Measurements from ENCODE around the gene TAPT1.

The TAPT1 gene

GRCh38 chr4:16248605-16249004 lies 22.3 kb upstream of the TAPT1 start:
- Histone ChIP-seq H3K36me3 (ENCODE audit: control insufficient read depth in 1 of 2, insufficient read depth in 2 of 2, low read length in 2 of 2) (peaks cover 0 to 3% of the 10 kb centered on the region in 2 donors), H3K4me3 (ENCODE audit: low read depth in 1 of 2, low read length in 2 of 2) (no peak overlapping the region), H3K9ac (ENCODE audit: low read depth in 1 of 2, low read length in 2 of 2) (no peak overlapping the region), H3K27ac (ENCODE audit: low read depth, low read length) (no peak overlapping the region), H3K9me3 (ENCODE audit: control insufficient read depth in 1 of 2, low read length in 2 of 2) (no peaks in the 10 kb centered on the region), H3K4me1 (ENCODE audit: control insufficient read depth in 1 of 2, insufficient read depth in 2 of 2, low read length in 2 of 2) (peaks cover 4 to 8% of the 10 kb centered on the region in 2 donors), H3K27me3 (ENCODE audit: control insufficient read depth in 1 of 2, insufficient read depth in 2 of 2, low read length in 2 of 2) (no peaks in the 10 kb centered on the region)

- Histone ChIP-seq H3K36me3 (ENCODE audit: control insufficient read depth in 1 of 2, insufficient read depth in 2 of 2, low read length in 2 of 2) (no peaks in the 10 kb centered on the region), H3K27me3 (ENCODE audit: control insufficient read depth in 1 of 2, insufficient read depth in 2 of 2, low read length in 2 of 2) (no peaks in the 10 kb centered on the region), H3K27ac (ENCODE audit: low read depth, low read length) (no peak overlapping the region), H3K4me1 (ENCODE audit: control insufficient read depth in 1 of 2, insufficient read depth in 2 of 2, low read length in 2 of 2) (no peaks in the 10 kb centered on the region), H3K9ac (ENCODE audit: low read depth in 1 of 2, low read length in 2 of 2) (no peak overlapping the region), H3K4me3 (ENCODE audit: low read depth in 1 of 2, low read length in 2 of 2) (no peak overlapping the region), H3K9me3 (ENCODE audit: control insufficient read depth in 1 of 2, low read length in 2 of 2) (no peaks in the 10 kb centered on the region)
Observed at GRCh38 chr4:16245241-16245640, 19.0 kb upstream of the TAPT1 start.

GRCh38 chr4:16243285-16243684 lies 17.0 kb upstream of the TAPT1 start:
- Histone ChIP-seq H3K9me3 (ENCODE audit: control insufficient read depth in 1 of 2, low read length in 2 of 2) (no peaks in the 10 kb centered on the region), H3K27me3 (ENCODE audit: control insufficient read depth in 1 of 2, insufficient read depth in 2 of 2, low read length in 2 of 2) (no peaks in the 10 kb centered on the region), H3K9ac (ENCODE audit: low read depth in 1 of 2, low read length in 2 of 2) (no peak overlapping the region), H3K27ac (ENCODE audit: low read depth, low read length) (no peak overlapping the region), H3K4me1 (ENCODE audit: control insufficient read depth in 1 of 2, insufficient read depth in 2 of 2, low read length in 2 of 2) (no peaks in the 10 kb centered on the region), H3K36me3 (ENCODE audit: control insufficient read depth in 1 of 2, insufficient read depth in 2 of 2, low read length in 2 of 2) (no peaks in the 10 kb centered on the region), H3K4me3 (ENCODE audit: low read depth in 1 of 2, low read length in 2 of 2) (no peak overlapping the region)

- H3K4me3 ChIP-seq (ENCODE audit: low read depth in 1 of 2, low read length in 2 of 2) = no peak overlapping the region
- H3K9me3 ChIP-seq (ENCODE audit: control insufficient read depth in 1 of 2, low read length in 2 of 2) = no peaks in the 10 kb centered on the region
- no peaks in the 10 kb centered on the region for H3K36me3 ChIP-seq (ENCODE audit: control insufficient read depth in 1 of 2, insufficient read depth in 2 of 2, low read length in 2 of 2)
- no peaks in the 10 kb centered on the region for H3K4me1 ChIP-seq (ENCODE audit: control insufficient read depth in 1 of 2, insufficient read depth in 2 of 2, low read length in 2 of 2)
- H3K27ac ChIP-seq (ENCODE audit: low read depth, low read length) = no peak overlapping the region
- H3K9ac ChIP-seq (ENCODE audit: low read depth in 1 of 2, low read length in 2 of 2) = no peak overlapping the region
- H3K27me3 ChIP-seq (ENCODE audit: control insufficient read depth in 1 of 2, insufficient read depth in 2 of 2, low read length in 2 of 2) = no peaks in the 10 kb centered on the region
Observed at GRCh38 chr4:16240300-16240699, 14.0 kb upstream of the TAPT1 start.

GRCh38 chr4:16239086-16239485 lies 12.8 kb upstream of the TAPT1 start:
- Histone ChIP-seq H3K4me3 (ENCODE audit: low read depth in 1 of 2, low read length in 2 of 2) (no peak overlapping the region), H3K9me3 (ENCODE audit: control insufficient read depth in 1 of 2, low read length in 2 of 2) (no peaks in the 10 kb centered on the region), H3K9ac (ENCODE audit: low read depth in 1 of 2, low read length in 2 of 2) (no peak overlapping the region), H3K27ac (ENCODE audit: low read depth, low read length) (no peak overlapping the region), H3K36me3 (ENCODE audit: control insufficient read depth in 1 of 2, insufficient read depth in 2 of 2, low read length in 2 of 2) (no peaks in the 10 kb centered on the region), H3K27me3 (ENCODE audit: control insufficient read depth in 1 of 2, insufficient read depth in 2 of 2, low read length in 2 of 2) (no peaks in the 10 kb centered on the region), H3K4me1 (ENCODE audit: control insufficient read depth in 1 of 2, insufficient read depth in 2 of 2, low read length in 2 of 2) (no peaks in the 10 kb centered on the region)

- H3K4me1 ChIP-seq (ENCODE audit: control insufficient read depth in 1 of 2, insufficient read depth in 2 of 2, low read length in 2 of 2) = no peaks in the 10 kb centered on the region
- no peaks in the 10 kb centered on the region for H3K36me3 ChIP-seq (ENCODE audit: control insufficient read depth in 1 of 2, insufficient read depth in 2 of 2, low read length in 2 of 2)
- H3K9me3 ChIP-seq (ENCODE audit: control insufficient read depth in 1 of 2, low read length in 2 of 2) = no peaks in the 10 kb centered on the region
Observed at GRCh38 chr4:16238327-16238726, 12.1 kb upstream of the TAPT1 start.

GRCh38 chr4:16237715-16238114 lies 11.4 kb upstream of the TAPT1 start:
- no peaks in the 10 kb centered on the region for H3K36me3 ChIP-seq (ENCODE audit: control insufficient read depth in 1 of 2, insufficient read depth in 2 of 2, low read length in 2 of 2)
- no peaks in the 10 kb centered on the region for H3K27me3 ChIP-seq (ENCODE audit: control insufficient read depth in 1 of 2, insufficient read depth in 2 of 2, low read length in 2 of 2)
- H3K9ac ChIP-seq (ENCODE audit: low read depth in 1 of 2, low read length in 2 of 2) = no peak overlapping the region
- H3K9me3 ChIP-seq (ENCODE audit: control insufficient read depth in 1 of 2, low read length in 2 of 2) = no peaks in the 10 kb centered on the region
- H3K4me3 ChIP-seq (ENCODE audit: low read depth in 1 of 2, low read length in 2 of 2) = no peak overlapping the region
- no peaks in the 10 kb centered on the region for H3K4me1 ChIP-seq (ENCODE audit: control insufficient read depth in 1 of 2, insufficient read depth in 2 of 2, low read length in 2 of 2)
- no peak overlapping the region for H3K27ac ChIP-seq (ENCODE audit: low read depth, low read length)

More at GRCh38 chr4:16238327-16238726, 12.1 kb upstream of the TAPT1 start:
- Histone ChIP-seq H3K27ac (ENCODE audit: low read depth, low read length) (no peak overlapping the region), H3K27me3 (ENCODE audit: control insufficient read depth in 1 of 2, insufficient read depth in 2 of 2, low read length in 2 of 2) (no peaks in the 10 kb centered on the region), H3K4me3 (ENCODE audit: low read depth in 1 of 2, low read length in 2 of 2) (no peak overlapping the region), H3K9ac (ENCODE audit: low read depth in 1 of 2, low read length in 2 of 2) (no peak overlapping the region)

- H3K4me1 ChIP-seq (ENCODE audit: control insufficient read depth in 1 of 2, insufficient read depth in 2 of 2, low read length in 2 of 2) = peaks cover 0 to 2% of the 10 kb centered on the region in 2 donors
- no peaks in the 10 kb centered on the region for H3K27me3 ChIP-seq (ENCODE audit: control insufficient read depth in 1 of 2, insufficient read depth in 2 of 2, low read length in 2 of 2)
- no peaks in the 10 kb centered on the region for H3K36me3 ChIP-seq (ENCODE audit: control insufficient read depth in 1 of 2, insufficient read depth in 2 of 2, low read length in 2 of 2)
- no peaks in the 10 kb centered on the region for H3K9me3 ChIP-seq (ENCODE audit: control insufficient read depth in 1 of 2, low read length in 2 of 2)
- H3K4me3 ChIP-seq (ENCODE audit: low read depth in 1 of 2, low read length in 2 of 2) = no peak overlapping the region
- no peak overlapping the region for H3K27ac ChIP-seq (ENCODE audit: low read depth, low read length)
- no peak overlapping the region for H3K9ac ChIP-seq (ENCODE audit: low read depth in 1 of 2, low read length in 2 of 2)
Observed at GRCh38 chr4:16236402-16237023, 10.2 kb upstream of the TAPT1 start.

- Histone ChIP-seq H3K4me1 (ENCODE audit: control insufficient read depth in 1 of 2, insufficient read depth in 2 of 2, low read length in 2 of 2) (peaks cover 0 to 2% of the 10 kb centered on the region in 2 donors), H3K27ac (ENCODE audit: low read depth, low read length) (no peak overlapping the region), H3K9me3 (ENCODE audit: control insufficient read depth in 1 of 2, low read length in 2 of 2) (no peaks in the 10 kb centered on the region), H3K4me3 (ENCODE audit: low read depth in 1 of 2, low read length in 2 of 2) (no peak overlapping the region), H3K9ac (ENCODE audit: low read depth in 1 of 2, low read length in 2 of 2) (no peak overlapping the region), H3K36me3 (ENCODE audit: control insufficient read depth in 1 of 2, insufficient read depth in 2 of 2, low read length in 2 of 2) (no peaks in the 10 kb centered on the region), H3K27me3 (ENCODE audit: control insufficient read depth in 1 of 2, insufficient read depth in 2 of 2, low read length in 2 of 2) (no peaks in the 10 kb centered on the region)
Observed at GRCh38 chr4:16235209-16235608, 8.9 kb upstream of the TAPT1 start.

- no peak overlapping the region for H3K4me3 ChIP-seq (ENCODE audit: low read depth in 1 of 2, low read length in 2 of 2)
- no peak overlapping the region for H3K27ac ChIP-seq (ENCODE audit: low read depth, low read length)
- H3K4me1 ChIP-seq (ENCODE audit: control insufficient read depth in 1 of 2, insufficient read depth in 2 of 2, low read length in 2 of 2) = peaks cover 0 to 2% of the 10 kb centered on the region in 2 donors
- H3K9ac ChIP-seq (ENCODE audit: low read depth in 1 of 2, low read length in 2 of 2) = no peak overlapping the region
- H3K27me3 ChIP-seq (ENCODE audit: control insufficient read depth in 1 of 2, insufficient read depth in 2 of 2, low read length in 2 of 2) = no peaks in the 10 kb centered on the region
- no peaks in the 10 kb centered on the region for H3K36me3 ChIP-seq (ENCODE audit: control insufficient read depth in 1 of 2, insufficient read depth in 2 of 2, low read length in 2 of 2)
- no peaks in the 10 kb centered on the region for H3K9me3 ChIP-seq (ENCODE audit: control insufficient read depth in 1 of 2, low read length in 2 of 2)
Observed at GRCh38 chr4:16233569-16234177, 7.4 kb upstream of the TAPT1 start.
